ENCODE data around the gene RAB5B. TPM values are rescaled to one million over a fixed set of nuclear protein-coding genes. Genes with fewer than 3 reads are reported as not detected.
A peak's percentile ranks its signal among the peaks of the same experiment; 100 is the strongest.

Gene RAB5B
- total and polyA plus RNA-seq, 12 donors = 35.3 to 137 (median 115) TPM

DNA sequence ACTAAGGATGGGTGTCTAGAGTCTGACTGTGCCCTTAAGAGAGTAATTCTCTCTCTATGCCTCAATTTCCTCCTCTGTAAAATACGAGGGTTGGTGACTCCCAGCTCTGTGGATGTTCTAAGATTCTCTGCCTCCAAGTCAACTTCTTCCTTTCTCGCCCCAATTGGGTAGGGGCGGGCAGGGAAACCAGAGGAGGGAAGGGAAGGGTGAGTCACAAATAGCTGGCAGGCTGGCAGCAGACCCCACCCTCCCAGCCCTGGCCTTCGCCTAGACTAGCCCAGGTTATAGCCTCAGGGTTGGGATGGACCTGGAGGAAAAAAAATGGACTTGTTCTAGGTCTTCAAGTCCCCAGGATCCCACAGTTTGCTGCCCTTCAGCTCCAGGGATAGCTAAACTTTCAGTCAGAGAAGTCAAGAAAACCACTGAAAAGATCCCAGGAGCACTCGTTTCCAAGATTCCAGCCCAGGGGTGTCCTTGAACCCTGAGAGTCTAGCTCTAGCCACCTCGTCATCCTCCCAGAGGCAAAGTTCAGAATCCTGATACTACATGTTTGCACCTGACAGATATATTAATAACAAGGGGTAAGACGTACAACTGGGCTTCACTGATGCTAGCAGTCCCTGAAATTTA lies 40.6 kb upstream of the RAB5B start:
- Histone ChIP-seq H3K4me3 (peak overlapping the region in 1 of 10 donors; percentile 82), H3K9me3 (no peaks in the 10 kb centered on the region), H3K36me3 (peaks cover 0 to 16% (median 0%) of the 10 kb centered on the region in 9 donors), H3K27ac (peak overlapping the region in 1 of 10 donors; percentile 75), H3K4me1 (peaks cover 0 to 63% (median 24%) of the 10 kb centered on the region in 9 donors), H3K27me3 (no peaks in the 10 kb centered on the region)
- TF ChIP-seq, protein P1, sequence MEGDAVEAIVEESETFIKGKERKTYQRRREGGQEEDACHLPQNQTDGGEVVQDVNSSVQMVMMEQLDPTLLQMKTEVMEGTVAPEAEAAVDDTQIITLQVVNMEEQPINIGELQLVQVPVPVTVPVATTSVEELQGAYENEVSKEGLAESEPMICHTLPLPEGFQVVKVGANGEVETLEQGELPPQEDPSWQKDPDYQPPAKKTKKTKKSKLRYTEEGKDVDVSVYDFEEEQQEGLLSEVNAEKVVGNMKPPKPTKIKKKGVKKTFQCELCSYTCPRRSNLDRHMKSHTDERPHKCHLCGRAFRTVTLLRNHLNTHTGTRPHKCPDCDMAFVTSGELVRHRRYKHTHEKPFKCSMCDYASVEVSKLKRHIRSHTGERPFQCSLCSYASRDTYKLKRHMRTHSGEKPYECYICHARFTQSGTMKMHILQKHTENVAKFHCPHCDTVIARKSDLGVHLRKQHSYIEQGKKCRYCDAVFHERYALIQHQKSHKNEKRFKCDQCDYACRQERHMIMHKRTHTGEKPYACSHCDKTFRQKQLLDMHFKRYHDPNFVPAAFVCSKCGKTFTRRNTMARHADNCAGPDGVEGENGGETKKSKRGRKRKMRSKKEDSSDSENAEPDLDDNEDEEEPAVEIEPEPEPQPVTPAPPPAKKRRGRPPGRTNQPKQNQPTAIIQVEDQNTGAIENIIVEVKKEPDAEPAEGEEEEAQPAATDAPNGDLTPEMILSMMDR (IDR thresholded peaks at IDR 0.05) = no peak
- DNase-seq (no peak), ATAC-seq (no peak)
- intact Hi-C loops (cut with DNase I) = loop anchor here in 5 of 10 donors (2.0 to 10.0 kb wide), 7 partner anchors 98 to 198 kb away; partner anchors contain the start of genes DNAJC14 (in 1 of the 5), GDF11 (in 1 of the 5), ORMDL2 (in 1 of the 5) and RPS26 (in 1 of the 5)
- WGBS, 2 donors = 87 to 93% methylated on average over 7 of the region's 7 CpGs

DNA sequence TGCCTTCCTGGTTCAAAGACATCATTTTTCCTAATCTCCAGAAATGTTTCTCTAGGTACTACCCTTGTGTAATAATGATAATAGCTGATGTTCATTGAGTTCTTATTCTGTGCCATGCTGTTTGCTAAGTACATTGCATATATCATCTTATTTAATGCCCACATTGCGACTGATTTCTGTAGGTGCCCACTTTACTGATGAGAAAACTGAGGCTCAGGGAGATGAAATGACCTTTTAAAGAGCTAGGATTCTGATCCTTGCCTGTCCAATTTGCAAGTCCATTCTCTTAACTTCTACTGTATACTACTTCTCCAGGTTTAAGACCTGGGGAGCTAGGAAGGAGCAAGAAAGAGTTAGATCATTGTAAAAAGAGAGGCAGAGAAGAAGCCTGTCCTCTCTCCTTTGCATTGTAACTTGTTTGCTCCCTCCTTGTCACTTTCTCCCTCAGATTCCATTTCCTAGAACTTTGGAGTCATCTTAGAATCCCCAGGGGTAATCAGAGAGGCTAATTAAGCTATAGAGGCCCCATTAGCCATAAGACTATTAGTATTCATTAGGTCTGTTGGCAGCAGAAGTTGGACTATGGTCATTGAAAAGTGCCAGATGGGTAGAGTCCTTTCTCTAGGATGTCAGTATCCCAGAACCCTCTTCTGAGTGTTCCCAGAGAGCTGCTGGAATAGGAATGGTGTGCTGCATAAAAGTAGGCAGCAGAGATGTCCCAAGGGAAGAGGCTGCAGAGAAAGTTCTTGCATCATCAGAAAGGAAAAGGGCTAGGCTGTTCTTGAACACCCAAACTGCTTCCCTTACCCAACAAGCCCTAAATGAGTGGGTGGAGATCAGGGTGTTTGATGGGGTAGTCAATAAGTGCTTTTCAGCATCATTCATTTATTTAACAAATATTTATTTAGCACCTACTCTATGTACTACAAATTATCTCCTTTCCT lies 39.8 kb upstream of the RAB5B start:
- H3K27ac ChIP-seq = no peak overlapping the region
- peaks cover 0 to 24% (median 0%) of the 10 kb centered on the region in 9 donors for H3K36me3 ChIP-seq
- H3K4me1 ChIP-seq = peaks cover 0 to 56% (median 16%) of the 10 kb centered on the region in 9 donors
- ATAC-seq (no peak), DNase-seq (no peak)
- TF ChIP-seq, protein P1 (IDR thresholded peaks at IDR 0.05) = no peak
- H3K27me3 ChIP-seq = no peaks in the 10 kb centered on the region
- intact Hi-C loops (cut with DNase I) = loop anchor here in 5 of 10 donors (2.0 to 10.0 kb wide), 7 partner anchors 99 to 199 kb away; partner anchors contain the start of genes DNAJC14 (in 1 of the 5), GDF11 (in 1 of the 5), ORMDL2 (in 1 of the 5) and RPS26 (in 1 of the 5)
- no peaks in the 10 kb centered on the region for H3K9me3 ChIP-seq
- H3K4me3 ChIP-seq = no peak overlapping the region
- WGBS, 2 donors = 97 to 98% methylated on average over 1 of the region's 1 CpG

DNA sequence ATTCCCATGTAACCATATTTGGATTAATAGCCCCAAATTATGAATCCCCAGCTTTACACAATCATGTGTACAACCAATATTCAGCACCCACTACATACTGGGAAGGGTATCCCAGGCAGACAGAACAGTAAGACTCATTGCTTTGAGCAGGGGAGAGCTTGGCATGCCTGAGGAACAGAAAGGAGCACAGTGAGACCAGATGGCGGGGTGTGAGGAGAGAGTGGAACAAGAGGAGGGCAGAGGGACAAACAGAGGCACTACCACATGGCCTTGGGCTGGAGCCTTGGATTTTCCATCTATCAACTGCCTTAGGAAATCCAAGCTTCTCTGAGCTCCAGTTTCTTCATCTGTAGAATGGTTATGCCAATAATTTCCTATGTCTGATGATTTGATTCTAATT lies 39.1 kb upstream of the RAB5B start:
- Histone ChIP-seq H3K36me3 (peaks cover 0 to 27% (median 0%) of the 10 kb centered on the region in 9 donors), H3K4me3 (no peak overlapping the region), H3K27me3 (no peaks in the 10 kb centered on the region), H3K9me3 (no peaks in the 10 kb centered on the region), H3K27ac (peak overlapping the region in 2 of 10 donors; percentile 31 to 64), H3K4me1 (peaks cover 0 to 49% (median 16%) of the 10 kb centered on the region in 9 donors)
- ATAC-seq (no peak), DNase-seq (no peak)
- TF ChIP-seq, protein P1 (IDR thresholded peaks at IDR 0.05) = no peak
- WGBS, 2 donors = 95 to 98% methylated on average over 1 of the region's 1 CpG
- intact Hi-C loops (cut with DNase I) = loop anchor here in 6 of 10 donors (5.0 to 10.0 kb wide), 7 partner anchors 100 to 200 kb away; partner anchors contain the start of genes DNAJC14 (in 1 of the 6), GDF11 (in 1 of the 6), ORMDL2 (in 1 of the 6) and RPS26 (in 1 of the 6)

DNA sequence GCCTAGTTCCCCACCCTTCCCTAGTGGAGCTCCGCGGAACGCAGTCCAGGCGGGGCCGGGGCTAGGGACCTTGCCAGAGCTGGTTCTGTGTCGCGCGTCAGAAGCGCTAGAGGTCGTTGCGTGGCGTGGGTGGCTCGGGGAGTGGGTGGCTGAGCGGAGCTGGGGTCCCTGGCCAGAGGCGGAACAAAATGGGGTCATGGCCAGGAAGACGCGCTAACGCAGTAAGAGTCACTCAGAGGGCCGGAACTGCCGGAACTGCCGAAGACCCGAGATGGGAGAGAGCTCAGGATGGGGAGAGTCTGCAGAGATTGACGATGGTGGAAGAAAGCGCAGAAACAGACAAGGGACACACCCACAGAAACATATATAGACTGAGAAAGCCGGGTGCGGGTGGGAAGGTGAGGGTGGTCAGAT lies 38.1 kb upstream of the RAB5B start:
- intact Hi-C loops (cut with DNase I) = loop anchor here in 5 of 10 donors (5.0 to 10.0 kb wide), 6 partner anchors 101 to 201 kb away; partner anchors contain the start of genes DNAJC14 (in 1 of the 5), GDF11 (in 1 of the 5) and RPS26 (in 1 of the 5)
- Histone ChIP-seq H3K9me3 (no peaks in the 10 kb centered on the region), H3K4me3 (peak overlapping the region in 9 of 10 donors; percentile 6 to 45 (median 36)), H3K36me3 (peaks cover 0 to 34% (median 0%) of the 10 kb centered on the region in 9 donors), H3K4me1 (peaks cover 6 to 49% (median 18%) of the 10 kb centered on the region in 9 donors), H3K27me3 (no peaks in the 10 kb centered on the region), H3K27ac (peak overlapping the region in 8 of 10 donors; percentile 29 to 77 (median 60))
- peak in 5 of 8 donors; percentile 17 to 34 (median 26) for ATAC-seq
- 36 to 40% methylated on average over 26 of the region's 26 CpGs for WGBS, 2 donors
- TF ChIP-seq, protein P1 (IDR thresholded peaks at IDR 0.05) = peak in 2 of 9 donors; percentile 18 to 30
- peak; percentile 50 to 56 for DNase-seq
